HL-60 (cell line): ENCODE measurements around the gene KAT6B.
"Not testable (repeated sequence)": the region's sequence is repeated elsewhere in the genome, so short reads cannot be mapped to it uniquely, and the experiment has no call there.

Experiments used
- DNase-seq, 2 experiments: peaks; one replicate each; pipeline ENCODE4 v3.0.0-alpha.2; 2010 to 2020; ENCODE audit warnings: low read depth in 1 of 2, low spot score in 1 of 2
- H3K27ac ChIP-seq: fragments of 250-450 bp; sonication (Bioruptor Pico); replicated peaks from 2 replicates; pipeline ENCODE4 v1.5.1; 2020; ENCODE audit warnings: mild to moderate bottlenecking, moderate library complexity
- H3K27me3 ChIP-seq: fragments of 250-450 bp; sonication (Bioruptor Pico); 2 replicates; pipeline ENCODE4 v1.5.1; 2021; ENCODE audit warnings: mild to moderate bottlenecking, moderate library complexity; ENCODE audit not compliant: insufficient read depth, poor library complexity, severe bottlenecking
- H3K4me3 ChIP-seq: replicated peaks from 2 replicates; pipeline ENCODE4 v1.5.1; 2011; ENCODE audit warnings: mild to moderate bottlenecking, control low read depth, low read length; ENCODE audit not compliant: insufficient read depth
- CTCF ChIP-seq: IDR thresholded peaks from one replicate; pipeline ENCODE4 v1.5.1; 2011; ENCODE audit warnings: low read length, control low read depth, inconsistent platforms; ENCODE audit not compliant: insufficient read depth
- GABPA ChIP-seq: IDR thresholded peaks from 2 replicates; pipeline ENCODE4 v1.6.1; 2012; ENCODE audit warnings: low read depth
- POLR2AphosphoS5 ChIP-seq: IDR thresholded peaks from 2 replicates; pipeline ENCODE4 v1.6.1; 2012; ENCODE audit warnings: low read depth
- REST ChIP-seq: IDR thresholded peaks from 2 replicates; pipeline ENCODE4 v1.6.1; 2012; ENCODE audit warnings: low read depth; ENCODE audit not compliant: insufficient replicate concordance
- SPI1 ChIP-seq: IDR thresholded peaks from 2 replicates; pipeline ENCODE4 v1.6.1; 2012; ENCODE audit warnings: low read depth, mild to moderate bottlenecking, borderline replicate concordance

KAT6B gene

GRCh38 chr10:75051308-75051707 is 224.9 kb downstream of the KAT6B start:
- H3K4me3 ChIP-seq = no peak overlapping the region
- H3K27me3 ChIP-seq = no peaks in the 10 kb centered on the region
- DNase-seq = no peak
- TF ChIP-seq CTCF (no peak), REST (no peak), POLR2AphosphoS5 (no peak), SPI1 (no peak), GABPA (no peak)
- H3K27ac ChIP-seq = no peak overlapping the region

- H3K27ac ChIP-seq, H3K27me3 ChIP-seq, H3K4me3 ChIP-seq, DNase-seq: not testable (repeated sequence)
These were observed 229.6 kb downstream of the KAT6B start for GRCh38 chr10:75055896-75056406.

- DNase-seq = no peak
- no peaks in the 10 kb centered on the region for H3K27me3 ChIP-seq
- TF ChIP-seq GABPA (no peak), SPI1 (no peak), CTCF (no peak), REST (no peak), POLR2AphosphoS5 (no peak)
- no peak overlapping the region for H3K4me3 ChIP-seq
- no peak overlapping the region for H3K27ac ChIP-seq
These were observed 231.3 kb downstream of the KAT6B start for GRCh38 chr10:75057680-75058079.

- DNase-seq = no peak
- no peaks in the 10 kb centered on the region for H3K27me3 ChIP-seq
- H3K27ac ChIP-seq = no peak overlapping the region
- H3K4me3 ChIP-seq = no peak overlapping the region
- TF ChIP-seq POLR2AphosphoS5 (no peak), GABPA (no peak), REST (no peak), CTCF (no peak), SPI1 (no peak)
These were observed 231.8 kb downstream of the KAT6B start for GRCh38 chr10:75058161-75058560.
